ENCODE results near the gene PDCD11. TPM values are rescaled to one million over a fixed set of nuclear protein-coding genes. Genes with fewer than 3 reads are reported as not detected.
A peak's percentile ranks its signal among the peaks of the same experiment; 100 is the strongest.

The PDCD11 gene
- total RNA-seq, 1 donor from 2014 or later, result 11.2 TPM

GRCh38 chr10:103451831-103452505, 55.5 kb downstream of the PDCD11 start, which contains the start of gene CALHM2:
Gene CALHM2 (minus strand): TSS chr10:103452370. CDS start chr10:103449941, 2,429 bp downstream.
- Histone ChIP-seq H3K36me3 (peaks cover 37% of the 10 kb centered on the region), H3K4me3 (peak within 1 kb of the TSS; percentile 78), H3K9me3 (replicated peaks) (no peaks in the 10 kb centered on the region), H3K4me1 (peaks cover 56% of the 10 kb centered on the region), H3K27ac (replicated peaks) (peak within 1 kb of the TSS; percentile 94), H3K27me3 (ENCODE audit: low read depth) (peaks cover 12% of the 10 kb centered on the region)
- DNase-seq, result peak; percentile 80
- no peak for TF ChIP-seq CTCF (IDR thresholded peaks at IDR 0.05; ENCODE audit: borderline replicate concordance)
- intact Hi-C loops (cut with micrococcal nuclease), result no loop called here

- intact Hi-C loops (cut with micrococcal nuclease), result no loop called here
- DNase-seq, result no peak
- no peaks in the 10 kb centered on the region for H3K9me3 ChIP-seq (replicated peaks)
- H3K4me3 ChIP-seq, result peak overlapping the region; percentile 78
- H3K27me3 ChIP-seq (ENCODE audit: low read depth), result peaks cover 12% of the 10 kb centered on the region
- H3K36me3 ChIP-seq, result peaks cover 30% of the 10 kb centered on the region
- H3K4me1 ChIP-seq, result peaks cover 49% of the 10 kb centered on the region
- TF ChIP-seq CTCF (IDR thresholded peaks at IDR 0.05; ENCODE audit: borderline replicate concordance), result no peak
- H3K27ac ChIP-seq (replicated peaks), result peak overlapping the region; percentile 94
Observed at GRCh38 chr10:103452506-103453230, 56.2 kb downstream of the PDCD11 start.

- Histone ChIP-seq H3K9me3 (replicated peaks) (no peaks in the 10 kb centered on the region), H3K27me3 (ENCODE audit: low read depth) (peaks cover 12% of the 10 kb centered on the region), H3K27ac (replicated peaks) (no peak overlapping the region), H3K4me1 (peaks cover 35% of the 10 kb centered on the region), H3K36me3 (peaks cover 17% of the 10 kb centered on the region), H3K4me3 (no peak overlapping the region)
- no peak for DNase-seq
- TF ChIP-seq CTCF (IDR thresholded peaks at IDR 0.05; ENCODE audit: borderline replicate concordance), result no peak
- intact Hi-C loops (cut with micrococcal nuclease), result no loop called here
Observed at GRCh38 chr10:103454026-103454425, 57.6 kb downstream of the PDCD11 start.

- Histone ChIP-seq H3K9me3 (replicated peaks) (no peaks in the 10 kb centered on the region), H3K27ac (replicated peaks) (no peak overlapping the region), H3K4me1 (peaks cover 23% of the 10 kb centered on the region), H3K4me3 (no peak overlapping the region), H3K36me3 (peaks cover 5% of the 10 kb centered on the region), H3K27me3 (ENCODE audit: low read depth) (peaks cover 12% of the 10 kb centered on the region)
- no peak for TF ChIP-seq CTCF (IDR thresholded peaks at IDR 0.05; ENCODE audit: borderline replicate concordance)
- intact Hi-C loops (cut with micrococcal nuclease), result no loop called here
- DNase-seq, result no peak
Observed at GRCh38 chr10:103455235-103455634, 58.8 kb downstream of the PDCD11 start.

- Histone ChIP-seq H3K9me3 (replicated peaks) (no peaks in the 10 kb centered on the region), H3K4me3 (no peak overlapping the region), H3K36me3 (no peaks in the 10 kb centered on the region), H3K4me1 (peaks cover 14% of the 10 kb centered on the region), H3K27ac (replicated peaks) (no peak overlapping the region), H3K27me3 (ENCODE audit: low read depth) (peaks cover 12% of the 10 kb centered on the region)
- intact Hi-C loops (cut with micrococcal nuclease), result no loop called here
- TF ChIP-seq CTCF (IDR thresholded peaks at IDR 0.05; ENCODE audit: borderline replicate concordance), result no peak
- no peak for DNase-seq
Observed at GRCh38 chr10:103456074-103456660, 59.7 kb downstream of the PDCD11 start.
